RWPE1 (cell line): Measurements from ENCODE around the gene CTSK.

Source experiments
- CTCF ChIA-PET: fragments of 350-600 bp; sonication (Branson Sonifier 250); formaldehyde crosslinking; extraction: SDS; loops from one replicate; lab custom pipeline; 2021; lab: Yijun Ruan, JAX
- POLR2A ChIA-PET: fragments of 400-600 bp; formaldehyde crosslinking; extraction: SDS; loops from one replicate; lab custom pipeline; 2020; ENCODE audit warnings: antibody characterized with exemption; ENCODE audit not compliant: low non-redundant PET; lab: Yijun Ruan, JAX
- DNase-seq: peaks from one replicate; pipeline ENCODE4 v3.0.0; 2012; ENCODE audit warnings: low spot score
- H3K27ac ChIP-seq: fragments of 450-650 bp; 2 replicates; pipeline ENCODE4 v1.5.1; 2017
- TF ChIP-seq, protein P1 (sequence below): fragments of 450-650 bp; conservative IDR thresholded peaks from 2 replicates; pipeline ENCODE4 v1.5.1; 2017; ENCODE audit warnings: low read depth, mild to moderate bottlenecking

Gene CTSK

DNA sequence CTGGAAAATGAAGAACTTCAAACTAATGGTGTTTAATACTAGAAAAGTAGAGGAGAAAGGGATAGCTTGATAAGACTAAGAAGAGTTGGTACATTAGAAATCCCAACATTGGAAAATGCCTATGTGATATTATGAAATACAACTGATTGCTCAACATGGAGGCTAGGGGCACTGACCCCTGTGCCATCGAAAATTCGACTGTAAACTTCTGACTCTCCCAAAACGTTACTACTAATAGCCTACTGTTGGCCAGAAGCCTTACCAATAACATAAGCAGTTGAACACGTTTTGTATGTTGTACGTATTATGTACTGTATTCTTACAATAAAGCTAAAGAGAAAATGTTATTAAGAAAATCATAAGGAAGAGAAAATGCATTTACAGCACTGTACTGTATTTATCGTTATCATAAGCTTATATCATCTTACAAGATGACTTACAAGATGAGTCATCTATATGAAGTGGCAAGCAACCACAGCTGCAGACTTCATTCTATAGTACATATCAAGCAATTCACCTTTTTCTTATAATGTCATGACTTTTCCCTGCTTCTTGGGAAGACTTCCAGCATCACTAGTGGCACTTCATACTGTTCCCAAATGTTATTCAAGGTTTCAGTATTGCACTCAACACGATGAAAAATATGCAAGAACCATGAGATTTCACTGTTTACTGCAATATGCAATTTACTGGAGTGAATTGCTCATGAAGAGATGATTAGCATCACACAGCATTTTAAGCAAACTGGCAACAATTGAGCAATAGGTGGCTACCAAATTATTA, 12.9 kb upstream of the CTSK start:
- ChIA-PET POLR2A (interaction anchor here (0.6 to 0.7 kb wide), 2 partner anchors 11 to 104 kb away, joined by 7 to 18 read pairs; no protein-coding TSS in a partner anchor), CTCF (interaction anchor here (0.6 to 0.7 kb wide), 3 partner anchors 17 to 69 kb away, joined by 3 read pairs; no protein-coding TSS in a partner anchor)
- peak; percentile 34 for DNase-seq
- H3K27ac ChIP-seq, result peak overlapping the region; percentile 43; the same call in 1 of the 2 replicates
- TF ChIP-seq, protein P1, sequence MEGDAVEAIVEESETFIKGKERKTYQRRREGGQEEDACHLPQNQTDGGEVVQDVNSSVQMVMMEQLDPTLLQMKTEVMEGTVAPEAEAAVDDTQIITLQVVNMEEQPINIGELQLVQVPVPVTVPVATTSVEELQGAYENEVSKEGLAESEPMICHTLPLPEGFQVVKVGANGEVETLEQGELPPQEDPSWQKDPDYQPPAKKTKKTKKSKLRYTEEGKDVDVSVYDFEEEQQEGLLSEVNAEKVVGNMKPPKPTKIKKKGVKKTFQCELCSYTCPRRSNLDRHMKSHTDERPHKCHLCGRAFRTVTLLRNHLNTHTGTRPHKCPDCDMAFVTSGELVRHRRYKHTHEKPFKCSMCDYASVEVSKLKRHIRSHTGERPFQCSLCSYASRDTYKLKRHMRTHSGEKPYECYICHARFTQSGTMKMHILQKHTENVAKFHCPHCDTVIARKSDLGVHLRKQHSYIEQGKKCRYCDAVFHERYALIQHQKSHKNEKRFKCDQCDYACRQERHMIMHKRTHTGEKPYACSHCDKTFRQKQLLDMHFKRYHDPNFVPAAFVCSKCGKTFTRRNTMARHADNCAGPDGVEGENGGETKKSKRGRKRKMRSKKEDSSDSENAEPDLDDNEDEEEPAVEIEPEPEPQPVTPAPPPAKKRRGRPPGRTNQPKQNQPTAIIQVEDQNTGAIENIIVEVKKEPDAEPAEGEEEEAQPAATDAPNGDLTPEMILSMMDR, result no peak

DNA sequence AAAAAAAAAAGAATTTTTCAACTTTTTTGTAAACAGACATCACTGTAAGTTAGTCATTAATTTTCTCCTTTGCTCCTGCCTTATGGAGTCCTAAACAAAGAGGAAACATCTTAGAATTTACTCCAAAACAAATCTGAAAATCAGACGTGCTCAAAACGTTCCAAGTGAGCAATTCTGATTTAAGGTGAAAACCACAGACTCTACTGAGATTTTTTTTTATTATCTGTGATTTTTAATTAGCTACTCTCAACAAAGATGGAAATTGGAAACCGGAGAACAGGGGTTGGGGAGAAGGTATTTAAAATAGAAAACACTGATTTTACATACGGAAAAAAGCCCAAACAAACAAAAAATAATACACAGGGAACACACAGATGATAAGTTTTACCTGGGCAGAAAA, 7.8 kb upstream of the CTSK start:
- CTCF ChIA-PET, result no interaction called here
- POLR2A ChIA-PET, result no interaction called here
- TF ChIP-seq, protein P1, result no peak
- DNase-seq, result no peak
- H3K27ac ChIP-seq, result no peak overlapping the region

DNA sequence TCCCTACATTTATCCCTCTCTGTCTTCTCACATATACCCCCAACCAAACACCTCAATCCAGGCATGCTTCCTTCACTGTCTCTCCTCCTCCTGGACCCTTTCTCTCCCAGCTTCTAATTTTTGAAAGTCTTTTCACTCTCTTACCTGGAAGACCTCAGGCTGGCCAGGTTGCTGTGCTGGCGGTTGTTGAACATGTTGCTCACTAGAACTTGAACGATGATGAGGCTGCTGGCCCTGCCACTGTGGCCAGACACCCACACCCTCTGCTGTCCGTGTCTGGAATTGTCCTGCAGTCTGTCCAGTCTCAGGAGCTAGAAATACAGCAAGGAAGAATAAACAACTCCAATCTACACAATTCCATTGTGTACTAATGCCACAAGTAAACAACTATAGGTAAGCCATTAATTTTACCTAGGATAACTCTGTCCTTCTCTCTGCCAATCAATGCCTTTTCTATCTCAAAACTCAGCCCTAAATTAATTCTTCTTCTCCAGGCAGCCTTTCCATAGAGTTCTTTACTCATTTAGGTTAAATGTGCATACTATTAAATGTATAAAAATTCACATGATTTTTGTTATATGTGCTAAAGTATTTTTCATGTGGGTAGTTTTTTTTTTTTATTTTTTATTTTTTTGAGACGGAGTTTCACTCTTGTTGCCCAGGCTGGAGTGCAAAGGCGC, 5.1 kb upstream of the CTSK start:
- ChIA-PET POLR2A (no interaction called here), CTCF (interaction anchor here (0.6 to 1.3 kb wide), 11 partner anchors 9 to 318 kb away, joined by 3 to 6 read pairs (median 3); no protein-coding TSS in a partner anchor)
- TF ChIP-seq, protein P1, result peak; percentile 87
- H3K27ac ChIP-seq, result peak overlapping the region; percentile 55
- DNase-seq, result peak; percentile 65

DNA sequence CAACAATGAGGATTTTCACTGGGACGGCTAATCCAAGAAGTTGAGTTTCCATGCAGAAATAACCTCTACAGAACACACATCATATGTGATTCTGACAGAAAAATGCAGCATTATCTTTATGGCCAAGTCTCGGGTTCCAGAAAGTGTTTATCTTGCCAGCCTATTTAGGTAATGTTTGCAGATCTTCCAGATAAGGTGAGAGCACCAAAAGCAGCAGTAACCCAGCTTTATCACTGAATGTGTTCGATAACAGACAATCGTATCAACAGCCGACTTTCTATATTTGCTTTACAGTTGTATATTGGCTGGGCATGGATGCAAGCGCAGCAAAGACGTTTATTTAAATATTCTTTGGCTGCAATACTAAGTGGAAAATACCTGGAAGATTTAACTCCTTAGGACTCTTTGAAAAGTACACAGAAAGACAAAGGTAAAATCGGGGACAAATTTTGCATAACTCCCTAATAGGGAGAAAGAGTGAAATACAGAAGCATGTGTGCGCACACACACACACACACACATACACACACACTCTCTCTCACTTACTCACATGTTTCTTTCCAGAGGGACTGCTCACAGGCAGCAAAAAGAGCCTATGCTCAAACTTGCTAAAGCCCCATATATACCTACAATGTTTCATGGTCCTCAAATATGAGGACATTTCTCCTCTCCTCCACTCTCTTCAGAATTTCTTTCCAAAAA, 3.0 kb upstream of the CTSK start:
- no peak for DNase-seq
- ChIA-PET CTCF (no interaction called here), POLR2A (no interaction called here)
- no peak overlapping the region for H3K27ac ChIP-seq
- TF ChIP-seq, protein P1, result no peak

DNA sequence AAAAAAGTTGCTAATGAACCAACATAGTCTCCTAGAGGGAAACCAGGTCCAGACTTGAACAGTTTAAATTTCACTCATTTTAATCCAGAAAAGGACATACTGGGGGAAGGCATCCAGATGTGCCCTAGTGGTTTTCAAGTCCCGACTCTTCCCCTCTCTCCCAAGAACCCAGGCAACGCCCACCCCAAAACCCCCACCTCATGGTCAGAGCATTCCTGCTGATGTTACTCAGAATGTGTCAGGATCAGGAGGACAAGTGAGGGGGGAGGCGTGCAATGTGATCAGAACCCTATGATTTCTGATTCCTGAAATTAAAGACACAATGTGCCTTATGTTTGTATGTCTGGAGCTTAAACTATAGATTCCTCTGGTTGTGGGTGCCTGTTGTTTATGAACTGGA, 1.6 kb upstream of the CTSK start:
- TF ChIP-seq, protein P1, result no peak
- peak; percentile 76 for DNase-seq
- ChIA-PET CTCF (no interaction called here), POLR2A (no interaction called here)
- peak overlapping the region; percentile 88 for H3K27ac ChIP-seq

DNA sequence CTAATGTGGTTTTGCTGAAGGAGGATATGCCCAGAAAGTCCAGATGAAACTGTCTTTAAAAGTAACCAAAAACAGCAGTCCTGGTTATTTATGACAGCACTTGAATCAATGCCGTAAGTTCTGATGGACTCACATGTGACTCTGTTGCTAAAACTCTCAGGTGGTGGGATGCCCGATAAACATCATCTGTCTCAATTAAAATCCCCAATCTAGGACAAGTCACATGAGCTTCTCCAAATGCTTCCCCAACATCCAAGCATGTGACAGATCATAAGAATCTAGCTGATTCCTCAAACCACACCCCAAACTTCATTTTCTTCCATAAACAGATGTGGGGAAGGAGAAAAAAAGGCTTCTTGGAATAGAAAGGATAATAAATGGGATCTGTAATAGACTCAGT, 786 bp upstream of the CTSK start:
- POLR2A ChIA-PET, result no interaction called here
- TF ChIP-seq, protein P1, result no peak
- H3K27ac ChIP-seq, result peak overlapping the region; percentile 88
- DNase-seq, result no peak
- CTCF ChIA-PET, result interaction anchor here (1.6 kb wide), 1 partner anchor 14 kb away, joined by 5 read pairs; no protein-coding TSS in a partner anchor
